ENCODE measurements around the gene CTNNBL1.
"Not testable (repeated sequence)": the region's sequence is repeated elsewhere in the genome, so short reads cannot be mapped to it uniquely, and the experiment has no call there.

Gene CTNNBL1

DNA sequence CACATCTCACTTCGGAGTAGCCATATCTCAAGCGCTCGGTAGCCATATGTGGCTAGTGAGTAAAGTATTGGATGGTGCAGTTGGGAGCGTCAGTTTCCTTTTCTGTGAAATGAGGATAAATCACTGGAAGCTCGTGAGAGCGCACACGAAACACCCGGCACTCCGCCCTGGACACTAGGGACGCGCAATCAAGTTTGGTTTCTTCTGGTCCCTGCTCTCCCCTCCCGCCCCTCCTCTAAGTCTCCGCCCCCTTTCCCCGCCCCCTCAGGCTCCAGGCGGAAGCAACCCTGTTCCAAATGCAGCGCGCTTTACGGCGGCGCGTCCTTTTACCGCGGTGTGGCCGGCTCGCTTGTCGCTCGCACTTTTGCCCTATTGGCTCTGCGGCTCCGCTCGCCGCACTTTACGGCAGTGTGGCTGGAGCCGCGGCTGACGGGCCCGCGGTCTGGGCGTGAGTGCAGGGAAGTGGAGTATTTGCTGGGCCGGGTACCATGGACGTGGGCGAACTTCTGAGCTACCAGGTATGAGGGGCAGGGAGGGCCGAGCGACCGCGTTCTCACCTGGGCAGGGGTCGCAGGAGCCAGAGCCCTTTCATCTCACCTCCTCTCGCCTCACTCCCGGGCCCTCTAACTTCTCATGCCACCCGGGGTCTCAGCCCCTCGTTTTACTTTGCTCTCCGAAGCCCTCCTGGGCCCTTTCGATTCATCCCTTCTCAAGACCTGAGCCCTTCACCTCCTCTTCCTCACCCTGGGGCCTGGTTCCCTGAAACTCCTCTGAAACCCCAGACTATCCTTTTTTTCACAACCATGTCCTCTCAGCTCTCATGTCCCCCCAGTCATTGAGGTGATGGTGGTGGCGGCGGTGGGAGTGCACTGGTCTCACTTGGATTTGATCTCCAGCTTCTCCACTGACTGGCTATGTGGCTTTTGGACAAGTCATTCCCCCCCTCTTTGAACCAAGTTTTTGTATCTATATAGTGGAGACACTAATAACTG, at the start of gene CTNNBL1:
Gene CTNNBL1 (plus strand): TSS at position 396 of the 992 bp plus-strand sequence. CDS start 93 bp downstream, at position 489.
- DNase-seq (ENCODE audit: low read depth in 2 of 2), result peak; percentile 90 to 92

DNA sequence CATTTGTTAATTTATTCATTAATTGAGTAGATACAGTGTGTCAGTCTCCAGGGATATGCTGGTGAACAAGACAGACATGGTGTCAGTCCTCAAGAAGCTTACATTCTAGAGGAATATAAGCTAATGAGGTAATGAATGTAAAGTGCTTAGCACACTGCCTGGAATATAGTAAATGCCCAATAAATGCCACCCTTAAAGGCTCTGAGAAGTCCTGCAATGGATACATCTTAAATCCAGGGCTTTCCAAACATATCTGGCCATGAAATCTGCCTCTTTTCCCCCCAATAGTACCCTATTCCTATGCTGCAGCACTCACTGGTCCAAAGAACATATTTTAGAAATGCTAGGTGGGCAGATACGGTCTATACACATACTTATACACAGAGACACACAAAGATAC, 49.2 kb upstream of the CTNNBL1 start:
- DNase-seq (ENCODE audit: low read depth in 2 of 2), result no peak

DNA sequence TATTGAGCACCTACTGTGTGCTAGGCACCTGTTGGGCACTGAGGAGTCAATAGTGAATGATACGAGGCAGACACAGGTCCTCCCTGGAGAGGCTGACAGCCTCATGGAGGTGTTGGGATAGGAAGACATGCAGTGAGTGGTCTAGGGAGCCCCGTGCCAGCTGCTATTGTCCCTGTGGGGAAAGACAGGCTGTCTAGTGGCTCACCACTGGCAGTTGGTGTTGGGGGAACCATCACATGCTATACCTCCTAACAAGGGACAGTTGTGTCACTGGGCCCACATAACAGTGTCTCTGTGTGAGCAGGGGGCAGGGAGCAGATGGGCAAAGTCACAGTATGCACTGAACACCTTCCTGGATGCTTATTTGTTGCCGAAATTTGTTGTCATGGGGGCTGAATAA, 45.9 kb upstream of the CTNNBL1 start:
- DNase-seq (ENCODE audit: low read depth in 2 of 2), result no peak

GRCh38 chr20:37649017-37649416, 44.8 kb upstream of the CTNNBL1 start:
- no peak for DNase-seq (ENCODE audit: low read depth in 2 of 2)

- no peak for DNase-seq (ENCODE audit: low read depth in 2 of 2)
Observed at GRCh38 chr20:37649676-37650370, 44.0 kb upstream of the CTNNBL1 start.

- no peak for DNase-seq (ENCODE audit: low read depth in 2 of 2)
Observed at GRCh38 chr20:37650661-37651060, 43.2 kb upstream of the CTNNBL1 start.

- no peak for DNase-seq (ENCODE audit: low read depth in 2 of 2)
Observed at GRCh38 chr20:37651932-37652331, 41.9 kb upstream of the CTNNBL1 start.

GRCh38 chr20:37656945-37657344, 36.9 kb upstream of the CTNNBL1 start:
- no peak for DNase-seq (ENCODE audit: low read depth in 2 of 2)

GRCh38 chr20:37657924-37658804, 35.7 kb upstream of the CTNNBL1 start:
- DNase-seq (ENCODE audit: low read depth in 2 of 2), result no peak

GRCh38 chr20:37661519-37661918, 32.3 kb upstream of the CTNNBL1 start:
- DNase-seq (ENCODE audit: low read depth in 2 of 2), result no peak

GRCh38 chr20:37662308-37662707, 31.5 kb upstream of the CTNNBL1 start:
- no peak for DNase-seq (ENCODE audit: low read depth in 2 of 2)

DNA sequence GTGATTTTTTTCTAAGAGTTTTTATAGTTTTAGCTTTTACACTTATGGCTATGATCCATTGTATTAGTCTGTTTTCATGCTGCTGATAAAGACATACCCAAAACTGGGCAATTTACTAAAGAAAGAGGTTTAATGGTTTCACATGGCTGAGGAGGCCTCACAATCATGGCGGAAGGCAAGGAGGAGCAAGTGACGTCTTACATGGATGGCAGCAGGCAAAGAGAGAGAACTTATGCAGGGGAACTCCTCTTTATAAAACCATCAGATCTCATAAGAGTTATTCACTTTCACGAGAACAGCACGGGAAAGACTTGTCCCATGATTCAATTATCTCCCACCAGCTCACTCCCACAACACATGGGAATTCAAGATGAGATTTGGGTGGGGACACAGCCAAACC, 29.2 kb upstream of the CTNNBL1 start:
- not testable (repeated sequence) for DNase-seq (ENCODE audit: low read depth in 2 of 2)

- no peak for DNase-seq (ENCODE audit: low read depth in 2 of 2)
Observed at GRCh38 chr20:37668166-37668565, 25.7 kb upstream of the CTNNBL1 start.

DNA sequence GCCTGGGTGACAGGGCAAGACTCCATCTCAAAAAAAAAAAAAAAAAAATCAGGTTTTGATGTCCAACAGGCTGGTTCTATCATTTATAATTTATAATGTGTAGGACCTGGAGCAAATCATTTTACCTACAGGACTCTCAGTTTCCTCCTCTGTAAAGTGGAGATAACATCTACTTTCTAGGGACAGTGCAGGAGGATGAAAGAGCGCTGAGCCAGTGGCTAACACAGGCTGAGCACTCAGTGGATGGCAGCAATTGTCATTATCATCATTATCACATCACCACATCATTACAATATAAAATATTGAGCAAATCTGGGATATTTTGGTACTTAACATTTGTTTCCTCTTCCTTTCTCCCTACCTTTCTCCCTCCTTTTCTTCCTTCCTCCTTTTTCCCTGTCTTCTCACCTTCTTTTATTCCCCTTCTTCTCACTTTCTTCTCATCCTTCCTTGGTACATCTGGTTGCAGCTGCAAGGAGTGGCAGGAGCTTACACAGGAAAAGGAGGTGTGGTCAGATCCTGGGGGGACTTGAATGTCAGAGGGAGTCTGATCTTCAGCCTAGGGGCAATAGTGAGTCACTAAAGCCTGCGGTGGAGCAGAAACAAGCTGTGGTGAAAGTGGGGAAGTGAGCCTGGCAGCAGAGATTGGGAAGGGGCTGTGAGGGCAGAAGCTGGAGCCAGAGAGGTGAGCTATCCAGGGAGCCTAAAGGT, 24.6 kb upstream of the CTNNBL1 start:
- no peak for DNase-seq (ENCODE audit: low read depth in 2 of 2)

DNA sequence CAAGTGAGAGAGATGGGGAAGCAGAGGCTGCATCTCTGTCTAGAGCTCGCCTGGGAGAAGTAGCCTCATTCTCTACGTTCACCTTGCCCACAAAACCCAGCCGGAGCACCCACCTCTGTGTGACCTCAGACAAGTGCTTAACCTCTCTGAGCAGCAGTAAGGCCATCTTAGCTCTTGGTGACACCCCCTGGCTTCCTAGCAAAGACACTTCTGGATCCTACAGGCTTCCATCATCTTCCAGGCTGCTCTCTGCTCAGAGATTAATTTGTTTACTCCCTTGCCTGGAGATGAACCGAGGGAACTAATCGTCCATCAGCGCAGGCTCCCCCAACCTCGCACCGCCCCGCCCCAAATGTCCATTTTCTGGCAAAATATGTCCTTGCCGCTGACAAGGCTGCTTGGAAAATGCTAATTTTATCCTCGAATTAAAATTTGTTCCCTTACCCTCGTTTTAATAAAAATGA, 24.0 kb upstream of the CTNNBL1 start:
- no peak for DNase-seq (ENCODE audit: low read depth in 2 of 2)

DNA sequence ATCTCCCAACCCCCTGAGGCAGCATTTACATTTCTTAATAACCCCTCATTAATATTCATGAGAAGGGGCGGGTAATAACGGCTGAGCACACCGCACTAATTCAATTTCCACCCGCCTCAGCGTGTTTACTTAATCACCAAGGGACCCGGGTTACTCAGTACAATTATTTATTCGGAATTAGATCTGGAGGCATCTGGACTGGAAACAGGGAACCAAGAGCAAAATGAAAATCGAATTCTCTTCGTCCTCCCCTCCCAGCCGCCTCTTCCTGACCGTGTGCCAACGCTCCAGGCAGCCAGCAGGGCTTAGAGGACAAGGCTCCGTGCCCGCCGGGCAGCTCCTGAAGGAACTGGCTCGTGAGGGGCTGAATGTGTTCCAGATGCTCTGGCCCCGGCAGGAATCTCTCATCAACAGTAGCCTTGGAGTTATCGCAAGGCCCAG, 23.5 kb upstream of the CTNNBL1 start:
- no peak for DNase-seq (ENCODE audit: low read depth in 2 of 2)

GRCh38 chr20:37672143-37672542, 21.7 kb upstream of the CTNNBL1 start:
- no peak for DNase-seq (ENCODE audit: low read depth in 2 of 2)

DNA sequence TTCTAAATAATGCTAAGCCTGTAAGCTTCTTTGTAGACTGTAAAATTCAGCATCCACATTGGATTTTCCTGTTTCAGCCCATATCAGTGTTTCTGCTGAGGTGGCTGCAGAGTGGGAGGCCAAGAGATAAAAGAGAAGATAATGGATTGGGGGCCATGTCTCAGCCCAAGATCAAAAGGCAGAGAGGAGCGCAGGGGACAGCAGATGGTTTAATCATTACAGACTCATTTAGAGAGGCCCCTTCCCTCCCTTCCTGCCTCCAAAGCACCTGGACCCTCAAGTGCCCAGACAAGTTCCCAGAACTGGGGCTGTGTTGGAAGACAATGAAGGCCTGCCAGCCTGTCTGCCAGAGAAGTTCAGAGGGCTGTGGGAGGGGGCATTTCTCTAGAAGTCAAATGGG, 20.4 kb upstream of the CTNNBL1 start:
- DNase-seq (ENCODE audit: low read depth in 2 of 2), result no peak

GRCh38 chr20:37676440-37676839, 17.4 kb upstream of the CTNNBL1 start:
- no peak for DNase-seq (ENCODE audit: low read depth in 2 of 2)

- DNase-seq (ENCODE audit: low read depth in 2 of 2), result no peak
Observed at GRCh38 chr20:37677969-37678861, 15.6 kb upstream of the CTNNBL1 start.

Measured in stimulated activated CD4-positive, alpha-beta T cell treated with anti-CD3 and anti-CD28 coated beads, Interleukin-1b, Interleukin-23, amount 100 ng/mL, for 1 hour (primary cell).